Spleen (tissue), 11 donors: ENCODE results near the gene MESP2. TPM values are rescaled to one million over a fixed set of nuclear protein-coding genes. Genes with fewer than 3 reads are reported as not detected.

ENCODE experiments used
- DNase-seq: peaks from one replicate; pipeline ENCODE4 v3.0.0-alpha.2; 2020
- H3K27ac ChIP-seq, 8 donors: fragments of 200-600 bp; sonication (generic) in 7 of 8; 1 replicate in 4 of 8; 2 replicates in 4 of 8; pipeline versions ENCODE4 v1.5.0 to v1.8.0; 2016 to 2021; ENCODE audit warnings: inconsistent platforms in 4 of 8, mild to moderate bottlenecking in 4 of 8, moderate library complexity in 1 of 8
- H3K27me3 ChIP-seq, 7 donors: fragments of 200-600 bp; sonication (generic) in 6 of 7; replicated peaks in 1 of 7; 1 replicate in 4 of 7; 2 replicates in 3 of 7; pipeline versions ENCODE4 v1.5.0 to v1.8.0; 2016 to 2021; ENCODE audit warnings: inconsistent platforms in 3 of 7, mild to moderate bottlenecking in 1 of 7
- H3K36me3 ChIP-seq, 6 donors: fragments of 200-600 bp; sonication (generic) in 5 of 6; 1 replicate in 4 of 6; 2 replicates in 2 of 6; pipeline versions ENCODE4 v1.5.0 to v1.8.0; 2016 to 2021; ENCODE audit warnings: inconsistent platforms in 2 of 6
- H3K4me1 ChIP-seq, 6 donors: fragments of 200-600 bp; sonication (generic) in 5 of 6; 1 replicate in 3 of 6; 2 replicates in 3 of 6; pipeline versions ENCODE4 v1.5.0 to v1.8.0; 2016 to 2021; ENCODE audit warnings: inconsistent platforms in 3 of 6
- H3K4me3 ChIP-seq, 8 donors: fragments of 200-600 bp; sonication (generic) in 7 of 8; 1 replicate in 4 of 8; 2 replicates in 4 of 8; pipeline versions ENCODE4 v1.5.0 to v1.8.0; 2016 to 2021; ENCODE audit warnings: inconsistent platforms in 4 of 8, mild to moderate bottlenecking in 4 of 8, moderate library complexity in 2 of 8
- H3K9me3 ChIP-seq, 8 donors: fragments of 200-600 bp; sonication (generic) in 7 of 8; 1 replicate in 4 of 8; 2 replicates in 4 of 8; pipeline versions ENCODE4 v1.5.0 to v1.8.0; 2016 to 2021; ENCODE audit warnings: inconsistent platforms in 4 of 8
- CTCF ChIP-seq, 11 experiments: fragments of 200-600 bp in 7 of 11; fragments of 450-650 bp in 4 of 11; sonication (generic) in 4 of 11; IDR thresholded peaks in 8 of 11; conservative IDR thresholded peaks in 3 of 11; 1 replicate in 7 of 11; 2 replicates in 4 of 11; pipeline versions ENCODE4 v1.4.0 to v1.8.0; 2016 to 2021; ENCODE audit warnings: antibody characterized with exemption in 11 of 11, inconsistent platforms in 4 of 11, mild to moderate bottlenecking in 1 of 11
- POLR2A ChIP-seq, 3 donors: fragments of 450-650 bp; IDR thresholded peaks; one replicate each; pipeline ENCODE4 v1.5.1; 2017; ENCODE audit warnings: antibody characterized with exemption in 3 of 3, mild to moderate bottlenecking in 1 of 3
- POLR2AphosphoS5 ChIP-seq, 3 donors: sonication (generic); formaldehyde crosslinking; IDR thresholded peaks; one replicate each; pipeline ENCODE4 v1.5.1; 2017; ENCODE audit warnings: antibody characterized with exemption in 3 of 3
- WGBS, 5 donors: extraction: QIAGEN DNeasy Blood & Tissue Kit in 3 of 5; methylation state at CpG; one replicate each; pipeline versions ENCODE4 v1.1.5 to v1.1.7; 2013 to 2018; 5-methylcytosine and 5-hydroxymethylcytosine counted together
- intact Hi-C: fragments of 100-400 bp; cut with DNase I; formaldehyde crosslinking; loops from one replicate; pipeline ENCODE4 v1.15.0; 2023; ENCODE audit warnings: low total_unique reads
- polyA plus RNA-seq, 3 donors: library from polyadenylated mRNA; stranded (reverse); fragments of 200-250 nt; gene quantifications; one replicate each; pipeline ENCODE4 v1.2.1, GENCODE V29; 2013
- total RNA-seq, 7 donors: library from RNA; depleted of rRNA in 3 of 7; stranded (reverse); fragments of >200 nt in 3 of 7; fragmentation: NEBNext Ultra II Directional in 4 of 7; extraction: Animal tissue kit (Norgen Biotek cat#: 25700) in 4 of 7; gene quantifications; one replicate each; pipeline versions ENCODE4 v1.1.0 to v1.2.1, GENCODE V29; 2016 to 2021
- donor health status: healthy with polysubstance abuse.
- donor health status: DM: no; HTN: no; CAD: no; lungs with moderate emphysema.
- donor health status: DM: no; HTN: no; CAD: no.
- donor health status: Bipolar disorder and iron deficiency.
- donor health status: healthy.
- donor health status: DM: no; HTN: no; CAD: no.
- donor health status: DM: yes; HTN: yes; CAD: no.

The MESP2 gene
- total and polyA plus RNA-seq, 10 donors = 0.05 TPM; not detected in 9

GRCh38 chr15:89743594-89743993 is 32.5 kb upstream of the MESP2 start:
- no peaks in the 10 kb centered on the region for H3K9me3 ChIP-seq
- no peaks in the 10 kb centered on the region for H3K36me3 ChIP-seq
- peaks cover 0 to 7% (median 2%) of the 10 kb centered on the region in 6 donors for H3K4me1 ChIP-seq
- H3K27ac ChIP-seq = no peak overlapping the region
- intact Hi-C loops = no loop called here
- H3K27me3 ChIP-seq = peaks cover 0 to 32% (median 0%) of the 10 kb centered on the region in 7 donors
- no peak for DNase-seq
- no peak for TF ChIP-seq POLR2AphosphoS5 (IDR thresholded peaks at IDR 0.05)
- TF ChIP-seq CTCF (IDR thresholded peaks at IDR 0.05 in 8 of 11, conservative IDR thresholded peaks at IDR 0.05 in 3 of 11) = no peak
- TF ChIP-seq POLR2A (IDR thresholded peaks at IDR 0.05) = no peak
- no peak overlapping the region for H3K4me3 ChIP-seq
- 73 to 89% (median 83%) methylated on average over 7 to 8 of the region's 8 CpGs for WGBS, 5 donors

GRCh38 chr15:89745131-89745530 is 31.0 kb upstream of the MESP2 start:
- no peak for DNase-seq
- 79 to 86% (median 85%) methylated on average over 11 to 13 of the region's 13 CpGs for WGBS, 5 donors
- Histone ChIP-seq H3K9me3 (no peaks in the 10 kb centered on the region), H3K36me3 (no peaks in the 10 kb centered on the region), H3K27me3 (peaks cover 0 to 44% (median 4%) of the 10 kb centered on the region in 7 donors), H3K4me1 (peaks cover 3 to 11% (median 7%) of the 10 kb centered on the region in 6 donors), H3K27ac (no peak overlapping the region), H3K4me3 (no peak overlapping the region)
- TF ChIP-seq POLR2A (IDR thresholded peaks at IDR 0.05) (no peak), CTCF (IDR thresholded peaks at IDR 0.05 in 8 of 11, conservative IDR thresholded peaks at IDR 0.05 in 3 of 11) (no peak), POLR2AphosphoS5 (IDR thresholded peaks at IDR 0.05) (no peak)
- intact Hi-C loops = no loop called here

GRCh38 chr15:89745768-89746167 is 30.4 kb upstream of the MESP2 start:
- TF ChIP-seq POLR2A (IDR thresholded peaks at IDR 0.05) (no peak), CTCF (IDR thresholded peaks at IDR 0.05 in 8 of 11, conservative IDR thresholded peaks at IDR 0.05 in 3 of 11) (no peak), POLR2AphosphoS5 (IDR thresholded peaks at IDR 0.05) (no peak)
- no peak overlapping the region for H3K4me3 ChIP-seq
- peaks cover 0 to 49% (median 7%) of the 10 kb centered on the region in 7 donors for H3K27me3 ChIP-seq
- peaks cover 3 to 13% (median 10%) of the 10 kb centered on the region in 6 donors for H3K4me1 ChIP-seq
- H3K9me3 ChIP-seq = no peaks in the 10 kb centered on the region
- H3K36me3 ChIP-seq = no peaks in the 10 kb centered on the region
- no peak for DNase-seq
- WGBS, 5 donors = 14 to 85% (median 71%) methylated on average over 1 of the region's 1 CpG
- intact Hi-C loops = no loop called here
- H3K27ac ChIP-seq = no peak overlapping the region

DNA sequence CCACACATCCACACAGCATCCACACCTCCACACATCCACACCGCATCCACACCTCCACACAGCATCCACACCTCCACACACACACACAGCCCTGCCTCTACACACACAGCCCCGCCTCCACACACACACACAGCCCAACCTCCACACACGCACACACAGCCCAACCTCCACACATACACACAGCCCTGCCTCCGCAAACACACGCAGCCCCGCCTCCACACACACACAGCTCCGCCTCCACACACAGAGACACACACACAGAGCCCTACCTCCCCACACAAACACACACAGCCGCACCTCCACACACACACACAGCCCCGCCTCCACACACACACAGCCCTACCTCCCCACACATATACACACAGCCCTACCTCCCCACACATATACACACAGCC is 29.7 kb upstream of the MESP2 start:
- TF ChIP-seq POLR2A (IDR thresholded peaks at IDR 0.05) (no peak), POLR2AphosphoS5 (IDR thresholded peaks at IDR 0.05) (no peak), CTCF (IDR thresholded peaks at IDR 0.05 in 8 of 11, conservative IDR thresholded peaks at IDR 0.05 in 3 of 11) (no peak)
- no peaks in the 10 kb centered on the region for H3K36me3 ChIP-seq
- intact Hi-C loops = no loop called here
- no peak overlapping the region for H3K4me3 ChIP-seq
- 83 to 89% (median 87%) methylated on average over 9 of the region's 9 CpGs for WGBS, 5 donors
- no peaks in the 10 kb centered on the region for H3K9me3 ChIP-seq
- no peak overlapping the region for H3K27ac ChIP-seq
- H3K4me1 ChIP-seq = peaks cover 3 to 19% (median 14%) of the 10 kb centered on the region in 6 donors
- DNase-seq = no peak
- peaks cover 0 to 49% (median 7%) of the 10 kb centered on the region in 7 donors for H3K27me3 ChIP-seq
